Measurements from ENCODE around the gene CRTAC1.

GRCh38 chr10:98013122-98013521 is 17.3 kb downstream of the CRTAC1 start:
- TF ChIP-seq POLR2A (IDR thresholded peaks at IDR 0.05) (no peak), CTCF (IDR thresholded peaks at IDR 0.05) (no peak)

All from lower leg skin (tissue), 3 donors.